B cell (primary cell): ENCODE measurements around the gene EVC.

ENCODE experiments used
- CTCF ChIP-seq: fragments of 200-600 bp; IDR thresholded peaks from one replicate; pipeline ENCODE4 v1.8.0; 2022; ENCODE audit warnings: antibody characterized with exemption, mild to moderate bottlenecking
- EZH2 ChIP-seq: IDR thresholded peaks from 2 replicates; pipeline ENCODE4 v1.6.1; 2012; ENCODE audit warnings: borderline replicate concordance, low read depth, mild to moderate bottlenecking, moderate library complexity, low read length; ENCODE audit not compliant: insufficient read depth, poor library complexity, severe bottlenecking

GRCh38 chr4:5772528-5773270, 61.7 kb downstream of the EVC start:
- TF ChIP-seq CTCF: no peak
- TF ChIP-seq EZH2: no peak
